ENCODE results near the gene LBR. TPM values are rescaled to one million over a fixed set of nuclear protein-coding genes. Genes with fewer than 3 reads are reported as not detected.

The LBR gene
- total RNA-seq, 4 donors from 2014 or later, result 33.1 to 46.7 (median 36.8) TPM

- 85% methylated on average over 3 to 8 of the region's 8 CpGs for WGBS, 2 donors
- no peak overlapping the region for H3K27ac ChIP-seq
- no peak overlapping the region for H3K4me3 ChIP-seq (replicated peaks in 1 of 3)
- H3K9me3 ChIP-seq, result no peaks in the 10 kb centered on the region
- intact Hi-C loops (cut with DNase I), result loop anchor here (10.0 kb wide), 1 partner anchor 374 kb away; no protein-coding TSS in a partner anchor
- H3K4me1 ChIP-seq, result peaks cover 0 to 6% of the 10 kb centered on the region in 2 donors
- H3K36me3 ChIP-seq, result no peaks in the 10 kb centered on the region
- TF ChIP-seq, protein P1, sequence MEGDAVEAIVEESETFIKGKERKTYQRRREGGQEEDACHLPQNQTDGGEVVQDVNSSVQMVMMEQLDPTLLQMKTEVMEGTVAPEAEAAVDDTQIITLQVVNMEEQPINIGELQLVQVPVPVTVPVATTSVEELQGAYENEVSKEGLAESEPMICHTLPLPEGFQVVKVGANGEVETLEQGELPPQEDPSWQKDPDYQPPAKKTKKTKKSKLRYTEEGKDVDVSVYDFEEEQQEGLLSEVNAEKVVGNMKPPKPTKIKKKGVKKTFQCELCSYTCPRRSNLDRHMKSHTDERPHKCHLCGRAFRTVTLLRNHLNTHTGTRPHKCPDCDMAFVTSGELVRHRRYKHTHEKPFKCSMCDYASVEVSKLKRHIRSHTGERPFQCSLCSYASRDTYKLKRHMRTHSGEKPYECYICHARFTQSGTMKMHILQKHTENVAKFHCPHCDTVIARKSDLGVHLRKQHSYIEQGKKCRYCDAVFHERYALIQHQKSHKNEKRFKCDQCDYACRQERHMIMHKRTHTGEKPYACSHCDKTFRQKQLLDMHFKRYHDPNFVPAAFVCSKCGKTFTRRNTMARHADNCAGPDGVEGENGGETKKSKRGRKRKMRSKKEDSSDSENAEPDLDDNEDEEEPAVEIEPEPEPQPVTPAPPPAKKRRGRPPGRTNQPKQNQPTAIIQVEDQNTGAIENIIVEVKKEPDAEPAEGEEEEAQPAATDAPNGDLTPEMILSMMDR (IDR thresholded peaks at IDR 0.05), result no peak
- no peak for TF ChIP-seq POLR2A (IDR thresholded peaks at IDR 0.05)
- DNase-seq, result no peak
- no peaks in the 10 kb centered on the region for H3K27me3 ChIP-seq
Observed at GRCh38 chr1:225471109-225471452, 43.2 kb upstream of the LBR start.

GRCh38 chr1:225470211-225471108 is 42.6 kb upstream of the LBR start:
- H3K4me3 ChIP-seq (replicated peaks in 1 of 3), result no peak overlapping the region
- intact Hi-C loops (cut with DNase I), result loop anchor here (10.0 kb wide), 1 partner anchor 374 kb away; no protein-coding TSS in a partner anchor
- 80 to 84% methylated on average over 19 to 25 of the region's 25 CpGs for WGBS, 2 donors
- no peaks in the 10 kb centered on the region for H3K36me3 ChIP-seq
- DNase-seq, result no peak
- no peak for TF ChIP-seq POLR2A (IDR thresholded peaks at IDR 0.05)
- TF ChIP-seq, protein P1 (IDR thresholded peaks at IDR 0.05), result no peak
- no peak overlapping the region for H3K27ac ChIP-seq
- no peaks in the 10 kb centered on the region for H3K27me3 ChIP-seq
- H3K9me3 ChIP-seq, result no peaks in the 10 kb centered on the region
- peaks cover 0 to 6% of the 10 kb centered on the region in 2 donors for H3K4me1 ChIP-seq

DNA sequence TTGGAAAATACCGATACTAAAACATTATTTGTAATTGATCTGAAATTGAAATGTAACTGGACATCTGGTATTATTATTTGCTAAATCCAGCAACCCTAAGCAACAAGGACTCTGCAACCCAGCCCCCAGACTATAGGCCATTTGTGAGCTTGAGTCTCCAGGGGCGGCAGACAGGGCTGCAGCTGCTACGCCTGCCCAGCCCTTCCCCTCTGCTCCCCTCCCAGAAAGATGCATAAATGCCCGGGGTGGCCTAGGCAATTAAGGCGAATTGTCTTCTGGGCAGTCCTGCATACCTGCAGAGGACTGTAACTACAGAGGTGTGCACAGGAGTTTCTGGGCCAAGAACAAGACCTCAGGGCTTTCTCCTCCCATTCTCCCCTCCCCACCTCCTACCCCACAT is 41.2 kb upstream of the LBR start:
- no peaks in the 10 kb centered on the region for H3K27me3 ChIP-seq
- intact Hi-C loops (cut with DNase I), result no loop called here
- no peaks in the 10 kb centered on the region for H3K9me3 ChIP-seq
- H3K36me3 ChIP-seq, result no peaks in the 10 kb centered on the region
- TF ChIP-seq POLR2A (IDR thresholded peaks at IDR 0.05), result no peak
- TF ChIP-seq, protein P1 (IDR thresholded peaks at IDR 0.05), result no peak
- WGBS, 2 donors, result 93 to 94% methylated on average over 3 to 5 of the region's 5 CpGs
- no peak for DNase-seq
- H3K4me1 ChIP-seq, result peaks cover 0 to 3% of the 10 kb centered on the region in 2 donors
- H3K27ac ChIP-seq, result no peak overlapping the region
- H3K4me3 ChIP-seq (replicated peaks in 1 of 3), result no peak overlapping the region

- DNase-seq, result no peak
- H3K4me1 ChIP-seq, result peaks cover 0 to 3% of the 10 kb centered on the region in 2 donors
- no peaks in the 10 kb centered on the region for H3K27me3 ChIP-seq
- no peak overlapping the region for H3K4me3 ChIP-seq (replicated peaks in 1 of 3)
- no peak overlapping the region for H3K27ac ChIP-seq
- no peaks in the 10 kb centered on the region for H3K9me3 ChIP-seq
- H3K36me3 ChIP-seq, result no peaks in the 10 kb centered on the region
- intact Hi-C loops (cut with DNase I), result no loop called here
- 84 to 86% methylated on average over 7 to 10 of the region's 10 CpGs for WGBS, 2 donors
- TF ChIP-seq, protein P1 (IDR thresholded peaks at IDR 0.05), result no peak
- no peak for TF ChIP-seq POLR2A (IDR thresholded peaks at IDR 0.05)
Observed at GRCh38 chr1:225468270-225469020, 40.6 kb upstream of the LBR start.

All from thyroid gland (tissue), 4 donors.